GM19240 (cell line): ENCODE results near the gene DIAPH1.

Source experiments
- DNase-seq: peaks from one replicate; pipeline ENCODE4 v3.0.0; 2011; ENCODE audit warnings: low spot score; ENCODE audit not compliant: insufficient read length

The DIAPH1 gene

GRCh38 chr5:141484641-141485311 lies 134.0 kb downstream of the DIAPH1 start, which contains the start of gene PCDHGC4:
Gene PCDHGC4, plus strand, starts transcription at chr5:141485030. Its CDS starts 144 bp downstream, at chr5:141485174.
- no peak for DNase-seq

- no peak for DNase-seq
These were observed 134.5 kb downstream of the DIAPH1 start for GRCh38 chr5:141484310-141484640.

DNA sequence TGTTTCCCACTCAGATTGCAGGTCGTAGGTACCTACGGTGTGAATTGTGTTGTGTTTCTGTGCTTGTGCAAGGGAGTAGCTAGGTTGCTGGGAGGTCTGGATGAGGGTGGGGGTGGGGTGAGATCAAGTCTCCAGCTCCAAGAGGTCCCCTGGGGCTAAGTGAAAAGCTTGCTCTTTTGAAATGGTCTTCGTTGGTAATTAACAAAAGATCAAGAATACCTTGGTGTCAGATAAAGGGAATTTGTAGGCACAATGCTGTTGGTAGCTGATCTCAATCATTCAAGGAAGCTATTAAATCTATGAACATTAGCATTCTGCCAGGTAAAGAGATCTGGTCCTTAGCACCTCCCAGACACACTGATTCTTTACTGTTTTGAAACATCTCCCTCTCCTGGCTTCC lies 134.9 kb downstream of the DIAPH1 start:
- DNase-seq = no peak

DNA sequence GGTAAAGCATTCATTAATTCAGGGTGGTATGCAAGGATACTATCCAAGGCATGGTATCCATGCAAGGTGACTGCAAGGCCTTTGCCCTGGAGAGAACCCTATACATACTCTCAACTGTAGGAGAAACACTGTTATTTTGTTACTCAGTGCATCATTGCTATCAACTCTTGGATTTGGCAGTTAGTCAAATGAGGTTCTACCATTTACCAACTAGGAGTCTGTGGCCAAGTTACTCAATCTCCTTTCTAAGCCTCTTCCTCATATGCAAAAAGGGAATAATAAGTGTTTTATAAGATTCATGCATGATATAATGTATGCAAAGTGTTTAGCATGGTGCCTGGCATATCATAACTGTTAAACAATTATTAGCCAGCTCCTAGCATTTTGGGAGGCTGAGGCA lies 139.0 kb downstream of the DIAPH1 start:
- no peak for DNase-seq

- no peak for DNase-seq
These were observed 140.4 kb downstream of the DIAPH1 start for GRCh38 chr5:141478321-141478945.

GRCh38 chr5:141477815-141478214 lies 141.0 kb downstream of the DIAPH1 start:
- DNase-seq = no peak

GRCh38 chr5:141477044-141477575 lies 141.7 kb downstream of the DIAPH1 start:
- DNase-seq = no peak

DNA sequence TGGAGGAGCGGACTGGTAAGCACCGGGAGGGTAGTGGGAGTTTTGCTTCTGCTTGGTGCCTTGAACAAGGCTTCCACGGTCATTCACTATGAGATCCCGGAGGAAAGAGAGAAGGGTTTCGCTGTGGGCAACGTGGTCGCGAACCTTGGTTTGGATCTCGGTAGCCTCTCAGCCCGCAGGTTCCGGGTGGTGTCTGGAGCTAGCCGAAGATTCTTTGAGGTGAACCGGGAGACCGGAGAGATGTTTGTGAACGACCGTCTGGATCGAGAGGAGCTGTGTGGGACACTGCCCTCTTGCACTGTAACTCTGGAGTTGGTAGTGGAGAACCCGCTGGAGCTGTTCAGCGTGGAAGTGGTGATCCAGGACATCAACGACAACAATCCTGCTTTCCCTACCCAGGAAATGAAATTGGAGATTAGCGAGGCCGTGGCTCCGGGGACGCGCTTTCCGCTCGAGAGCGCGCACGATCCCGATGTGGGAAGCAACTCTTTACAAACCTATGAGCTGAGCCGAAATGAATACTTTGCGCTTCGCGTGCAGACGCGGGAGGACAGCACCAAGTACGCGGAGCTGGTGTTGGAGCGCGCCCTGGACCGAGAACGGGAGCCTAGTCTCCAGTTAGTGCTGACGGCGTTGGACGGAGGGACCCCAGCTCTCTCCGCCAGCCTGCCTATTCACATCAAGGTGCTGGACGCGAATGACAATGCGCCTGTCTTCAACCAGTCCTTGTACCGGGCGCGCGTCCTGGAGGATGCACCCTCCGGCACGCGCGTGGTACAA lies 142.5 kb downstream of the DIAPH1 start:
- DNase-seq = no peak

GRCh38 chr5:141475625-141476131 lies 143.1 kb downstream of the DIAPH1 start, which contains the start of gene PCDHGC3:
Gene PCDHGC3, plus strand, starts transcription at chr5:141475966. Its CDS starts 151 bp downstream, at chr5:141476117.
- peak; percentile 73 for DNase-seq

GRCh38 chr5:141465351-141465750 lies 153.4 kb downstream of the DIAPH1 start:
- DNase-seq = no peak
